BJ (cell line): ENCODE data around the gene C1QTNF8. TPM values are rescaled to one million over a fixed set of nuclear protein-coding genes. Genes with fewer than 3 reads are reported as not detected.
"Not testable (repeated sequence)": the region's sequence is repeated elsewhere in the genome, so short reads cannot be mapped to it uniquely, and the experiment has no call there.

Experiments used
- CTCF ChIA-PET: fragments of 350-600 bp; formaldehyde crosslinking; extraction: SDS; loops from one replicate; lab custom pipeline; 2021; ENCODE audit warnings: antibody characterized with exemption, inconsistent platforms; lab: Yijun Ruan, JAX
- POLR2A ChIA-PET: fragments of 300-600 bp; sonication (Branson Sonifier 250); formaldehyde crosslinking; extraction: SDS; loops from one replicate; lab custom pipeline; 2021; ENCODE audit warnings: antibody characterized with exemption; lab: Charles Lee
- DNase-seq: peaks from one replicate; pipeline ENCODE4 v3.0.0-alpha.2; 2011; ENCODE audit warnings: low read depth
- H3K27me3 ChIP-seq: 2 replicates; pipeline ENCODE4 v1.6.0; 2011; ENCODE audit warnings: low read length; ENCODE audit not compliant: control insufficient read depth, insufficient read depth
- H3K36me3 ChIP-seq: 2 replicates; pipeline ENCODE4 v1.5.1; 2011; ENCODE audit warnings: low read length; ENCODE audit not compliant: control insufficient read depth, insufficient read depth
- H3K4me3 ChIP-seq: 2 replicates; pipeline ENCODE4 v1.5.1; 2011; ENCODE audit warnings: low read depth, mild to moderate bottlenecking, control low read depth, low read length
- polyA plus RNA-seq: library from polyadenylated mRNA; depleted of rRNA; stranded (reverse); fragments of >200 nt; gene quantifications from 2 replicates; pipeline ENCODE4 v1.2.3, GENCODE V29; 2011
- TF ChIP-seq, protein P1 (sequence below): IDR thresholded peaks from 2 replicates; pipeline ENCODE4 v1.5.1; 2011; ENCODE audit warnings: low read depth, mild to moderate bottlenecking, control low read depth, inconsistent platforms, low read length, moderate library complexity; ENCODE audit not compliant: insufficient read depth

Gene C1QTNF8
- polyA plus RNA-seq, 1 experiment, result not detected

GRCh38 chr16:1093284-1094123 lies 2.5 kb downstream of the C1QTNF8 start:
- TF ChIP-seq, protein P1, sequence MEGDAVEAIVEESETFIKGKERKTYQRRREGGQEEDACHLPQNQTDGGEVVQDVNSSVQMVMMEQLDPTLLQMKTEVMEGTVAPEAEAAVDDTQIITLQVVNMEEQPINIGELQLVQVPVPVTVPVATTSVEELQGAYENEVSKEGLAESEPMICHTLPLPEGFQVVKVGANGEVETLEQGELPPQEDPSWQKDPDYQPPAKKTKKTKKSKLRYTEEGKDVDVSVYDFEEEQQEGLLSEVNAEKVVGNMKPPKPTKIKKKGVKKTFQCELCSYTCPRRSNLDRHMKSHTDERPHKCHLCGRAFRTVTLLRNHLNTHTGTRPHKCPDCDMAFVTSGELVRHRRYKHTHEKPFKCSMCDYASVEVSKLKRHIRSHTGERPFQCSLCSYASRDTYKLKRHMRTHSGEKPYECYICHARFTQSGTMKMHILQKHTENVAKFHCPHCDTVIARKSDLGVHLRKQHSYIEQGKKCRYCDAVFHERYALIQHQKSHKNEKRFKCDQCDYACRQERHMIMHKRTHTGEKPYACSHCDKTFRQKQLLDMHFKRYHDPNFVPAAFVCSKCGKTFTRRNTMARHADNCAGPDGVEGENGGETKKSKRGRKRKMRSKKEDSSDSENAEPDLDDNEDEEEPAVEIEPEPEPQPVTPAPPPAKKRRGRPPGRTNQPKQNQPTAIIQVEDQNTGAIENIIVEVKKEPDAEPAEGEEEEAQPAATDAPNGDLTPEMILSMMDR, result no peak
- Histone ChIP-seq H3K27me3 (0 out of 2 replicates have a peak, but pooled peaks cover 2% of the 10 kb centered on the region), H3K4me3 (no peak overlapping the region), H3K36me3 (no peaks in the 10 kb centered on the region)
- CTCF ChIA-PET, result interaction anchor here (0.6 kb wide), 1 partner anchor 38 kb away, joined by 4 read pairs; no protein-coding TSS in a partner anchor
- no peak for DNase-seq
- POLR2A ChIA-PET, result no interaction called here

DNA sequence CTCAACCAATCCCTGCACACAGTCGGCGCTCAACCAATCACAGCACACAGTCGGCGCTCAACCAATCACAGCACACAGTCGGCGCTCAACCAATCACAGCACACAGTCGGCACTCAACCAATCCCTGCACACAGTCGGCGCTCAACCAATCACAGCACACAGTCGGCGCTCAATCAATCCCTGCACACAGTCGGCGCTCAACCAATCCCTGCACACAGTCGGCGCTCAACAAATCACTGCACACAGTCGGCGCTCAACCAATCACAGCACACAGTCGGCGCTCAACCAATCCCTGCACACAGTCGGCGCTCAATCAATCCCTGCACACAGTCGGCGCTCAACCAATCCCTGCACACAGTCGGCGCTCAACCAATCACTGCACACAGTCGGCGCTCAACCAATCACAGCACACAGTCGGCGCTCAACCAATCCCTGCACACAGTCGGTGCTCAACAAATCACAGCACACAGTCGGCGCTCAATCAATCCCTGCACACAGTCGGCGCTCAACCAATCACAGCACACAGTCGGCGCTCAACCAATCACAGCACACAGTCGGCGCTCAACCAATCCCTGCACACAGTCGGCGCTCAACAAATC lies 3.3 kb downstream of the C1QTNF8 start:
- DNase-seq, H3K36me3 ChIP-seq, POLR2A ChIA-PET, H3K27me3 ChIP-seq, H3K4me3 ChIP-seq, CTCF ChIA-PET: not testable (repeated sequence)

GRCh38 chr16:1091992-1092552 lies 4.0 kb downstream of the C1QTNF8 start:
- Histone ChIP-seq H3K4me3 (no peak overlapping the region), H3K36me3 (no peaks in the 10 kb centered on the region), H3K27me3 (peaks cover 2% of the 10 kb centered on the region; the same call in 1 of the 2 replicates)
- POLR2A ChIA-PET, result no interaction called here
- CTCF ChIA-PET, result no interaction called here
- TF ChIP-seq, protein P1, result no peak
- DNase-seq, result no peak

GRCh38 chr16:1090620-1091587 lies 5.1 kb downstream of the C1QTNF8 start:
- ChIA-PET CTCF (no interaction called here), POLR2A (no interaction called here)
- TF ChIP-seq, protein P1, result no peak
- no peak overlapping the region for H3K4me3 ChIP-seq
- H3K36me3 ChIP-seq, result no peaks in the 10 kb centered on the region
- DNase-seq, result no peak
- H3K27me3 ChIP-seq, result peaks cover 2% of the 10 kb centered on the region; the same call in 1 of the 2 replicates

DNA sequence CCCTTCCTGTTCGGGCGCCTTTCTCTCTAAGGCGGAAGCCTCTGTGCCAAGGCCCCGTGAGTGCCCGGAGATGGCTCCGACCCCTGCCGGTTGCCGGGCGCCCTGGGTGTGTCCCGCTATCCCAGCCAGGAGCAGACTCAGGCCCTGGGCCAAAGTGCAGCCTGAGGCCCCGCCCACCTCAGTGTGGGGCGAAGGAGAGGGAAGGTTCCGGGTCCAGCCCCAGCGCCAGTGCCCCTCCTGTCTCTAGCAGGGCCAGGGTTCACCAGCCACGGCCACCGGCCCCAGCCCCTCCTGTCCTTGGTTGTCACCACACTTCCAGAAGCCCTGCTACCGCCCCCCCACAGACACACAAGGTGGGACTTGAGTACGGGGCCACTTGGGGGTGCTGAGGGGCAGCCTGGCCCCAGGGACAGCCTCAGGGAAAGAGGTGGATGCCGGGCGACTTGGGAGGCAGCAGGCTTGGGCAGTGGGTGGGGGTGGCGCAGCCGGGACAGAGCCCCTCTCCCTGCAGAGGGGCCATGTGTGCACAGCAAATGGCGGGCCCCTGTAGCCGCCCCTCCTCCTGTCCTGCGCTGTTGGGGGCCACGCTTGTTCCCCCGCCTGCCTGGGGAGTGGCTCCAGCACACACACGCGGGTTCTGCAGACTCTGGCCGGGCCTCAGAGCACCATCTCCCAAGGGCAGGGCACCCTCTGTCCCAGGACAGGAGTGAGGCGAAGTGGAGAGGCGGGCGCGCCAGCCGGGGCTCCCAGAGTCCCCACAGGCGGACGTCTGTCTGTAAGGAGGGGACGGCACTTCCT lies 6.0 kb downstream of the C1QTNF8 start:
- no peak for DNase-seq
- Histone ChIP-seq H3K36me3 (no peaks in the 10 kb centered on the region), H3K4me3 (no peak overlapping the region), H3K27me3 (peaks cover 2% of the 10 kb centered on the region; the same call in 1 of the 2 replicates)
- ChIA-PET CTCF (no interaction called here), POLR2A (no interaction called here)
- TF ChIP-seq, protein P1, result no peak
